HUES48 (cell line): ENCODE results near the gene EIF4H.
"Not testable (repeated sequence)": the region's sequence is repeated elsewhere in the genome, so short reads cannot be mapped to it uniquely, and the experiment has no call there.

ENCODE experiments used
- H3K27ac ChIP-seq: one replicate; pipeline ENCODE4 v1.7.0; 2013; ENCODE audit warnings: low read depth, low read length, inconsistent platforms
- H3K27me3 ChIP-seq: 2 replicates; pipeline ENCODE4 v1.6.1; 2013; ENCODE audit warnings: mild to moderate bottlenecking, low read length; ENCODE audit not compliant: control insufficient read depth, insufficient read depth
- H3K36me3 ChIP-seq: 2 replicates; pipeline ENCODE4 v1.6.1; 2013; ENCODE audit warnings: low read length; ENCODE audit not compliant: control insufficient read depth, insufficient read depth
- H3K4me1 ChIP-seq: 2 replicates; pipeline ENCODE4 v1.6.1; 2013; ENCODE audit warnings: mild to moderate bottlenecking, low read length; ENCODE audit not compliant: control insufficient read depth, insufficient read depth
- H3K4me3 ChIP-seq: 2 replicates; pipeline ENCODE4 v1.5.1; 2013; ENCODE audit warnings: mild to moderate bottlenecking, low read depth, low read length
- H3K9ac ChIP-seq: 2 replicates; pipeline ENCODE4 v1.6.1; 2013; ENCODE audit warnings: mild to moderate bottlenecking, low read depth, low read length, moderate library complexity
- H3K9me3 ChIP-seq: 2 replicates; pipeline ENCODE4 v1.6.1; 2013; ENCODE audit warnings: low read length; ENCODE audit not compliant: control insufficient read depth, insufficient read depth

The EIF4H gene

DNA sequence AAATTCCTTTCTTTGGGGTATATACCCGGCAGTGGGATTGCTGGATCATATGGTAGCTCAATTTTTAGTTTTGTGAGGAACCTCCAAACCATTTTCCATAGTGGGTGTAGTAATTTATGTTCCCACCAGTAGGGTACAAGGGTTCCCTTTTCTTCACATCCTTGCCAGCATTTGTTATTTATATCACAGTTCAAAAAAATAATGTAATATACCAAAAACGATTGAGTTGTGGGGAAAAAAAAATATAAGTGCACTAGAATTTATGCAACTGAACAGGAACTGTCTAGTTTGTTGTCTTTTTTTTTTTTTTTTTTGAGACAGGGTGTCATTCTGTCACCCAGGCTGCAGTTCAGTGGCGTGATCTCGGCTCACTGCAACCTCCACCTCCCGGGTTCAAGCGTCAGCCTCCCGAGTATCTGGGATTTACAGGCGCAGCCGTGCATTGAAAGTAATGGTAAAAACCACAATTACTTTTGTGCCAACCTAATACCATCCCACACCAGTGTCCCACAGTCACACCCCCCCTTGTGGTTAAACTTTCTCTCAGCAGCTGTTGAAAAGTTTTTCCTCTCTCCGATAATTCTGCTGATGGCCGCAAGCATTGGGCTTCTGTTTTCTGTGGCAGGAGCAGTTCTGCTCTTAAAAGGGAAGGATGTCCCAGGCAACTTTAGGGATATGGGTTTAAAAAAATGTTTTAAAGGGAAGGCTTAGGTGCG is 28.8 kb downstream of the EIF4H start:
- Histone ChIP-seq H3K27me3 (no peaks in the 10 kb centered on the region), H3K9ac (no peak overlapping the region), H3K4me1 (no peaks in the 10 kb centered on the region)

DNA sequence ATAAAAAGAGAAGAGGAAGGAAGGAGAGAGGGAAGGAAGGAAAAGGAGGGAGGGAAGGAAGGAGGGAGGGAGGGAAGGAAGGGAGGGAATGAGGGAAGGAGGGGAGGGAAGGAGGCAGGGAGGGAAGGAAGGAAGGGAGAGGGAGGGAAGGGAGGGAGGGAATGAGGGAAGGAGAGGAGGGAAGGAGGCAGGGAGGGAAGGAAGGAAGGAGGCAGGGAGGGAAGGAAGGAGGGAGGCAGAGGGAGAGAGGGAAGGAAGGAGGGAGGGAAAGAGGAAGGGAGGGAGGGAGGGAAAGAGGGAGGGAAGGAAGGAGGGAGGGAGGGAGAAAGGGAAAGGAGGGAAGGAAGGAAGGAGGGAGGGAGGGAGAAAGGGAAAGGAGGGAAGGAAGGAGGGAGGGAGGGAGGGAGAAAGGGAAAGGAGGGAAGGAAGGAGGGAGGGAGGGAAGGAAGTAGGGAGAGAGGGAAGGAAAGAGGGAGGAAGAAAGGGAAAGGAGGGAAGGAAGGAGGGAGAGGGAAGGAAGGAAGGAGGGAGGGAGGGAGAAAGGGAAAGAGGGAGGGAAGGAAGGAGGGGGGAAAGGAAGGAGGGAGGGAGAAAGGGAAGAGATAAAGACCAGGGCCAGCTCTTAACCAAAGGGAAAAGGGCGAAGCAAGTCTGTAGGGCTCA is 29.9 kb downstream of the EIF4H start:
- Histone ChIP-seq H3K4me3 (no peak overlapping the region), H3K9me3 (no peaks in the 10 kb centered on the region), H3K27me3 (no peaks in the 10 kb centered on the region), H3K27ac (no peak overlapping the region), H3K4me1 (no peaks in the 10 kb centered on the region), H3K36me3 (no peaks in the 10 kb centered on the region), H3K9ac (no peak overlapping the region)

More for the DNA sequence above, 28.8 kb downstream of the EIF4H start:
- no peaks in the 10 kb centered on the region for H3K36me3 ChIP-seq
- no peak overlapping the region for H3K27ac ChIP-seq
- H3K9me3 ChIP-seq: no peaks in the 10 kb centered on the region
- H3K4me3 ChIP-seq: no peak overlapping the region

DNA sequence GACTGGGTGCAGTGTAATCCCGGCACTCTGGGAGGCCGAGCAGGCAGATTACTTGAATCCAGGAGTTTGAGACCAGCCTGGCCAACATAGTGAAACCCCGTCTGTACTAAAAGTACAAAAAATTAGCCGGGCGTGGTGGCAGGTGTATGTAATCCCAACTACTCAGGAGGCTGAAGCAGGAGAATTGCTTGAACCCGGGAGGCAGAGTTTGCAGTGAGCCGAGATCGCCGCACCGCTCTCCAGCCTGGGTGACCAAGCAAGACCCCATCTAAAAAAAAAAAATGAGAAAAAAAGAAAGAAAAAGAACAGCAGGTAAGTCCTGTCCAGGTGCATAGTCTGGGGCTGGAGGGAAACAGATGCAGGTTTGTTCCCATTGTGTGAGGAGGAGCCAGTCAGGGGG is 31.9 kb downstream of the EIF4H start:
- not testable (repeated sequence) for H3K27me3 ChIP-seq, H3K9me3 ChIP-seq, H3K9ac ChIP-seq, H3K4me1 ChIP-seq, H3K4me3 ChIP-seq, H3K36me3 ChIP-seq, H3K27ac ChIP-seq

DNA sequence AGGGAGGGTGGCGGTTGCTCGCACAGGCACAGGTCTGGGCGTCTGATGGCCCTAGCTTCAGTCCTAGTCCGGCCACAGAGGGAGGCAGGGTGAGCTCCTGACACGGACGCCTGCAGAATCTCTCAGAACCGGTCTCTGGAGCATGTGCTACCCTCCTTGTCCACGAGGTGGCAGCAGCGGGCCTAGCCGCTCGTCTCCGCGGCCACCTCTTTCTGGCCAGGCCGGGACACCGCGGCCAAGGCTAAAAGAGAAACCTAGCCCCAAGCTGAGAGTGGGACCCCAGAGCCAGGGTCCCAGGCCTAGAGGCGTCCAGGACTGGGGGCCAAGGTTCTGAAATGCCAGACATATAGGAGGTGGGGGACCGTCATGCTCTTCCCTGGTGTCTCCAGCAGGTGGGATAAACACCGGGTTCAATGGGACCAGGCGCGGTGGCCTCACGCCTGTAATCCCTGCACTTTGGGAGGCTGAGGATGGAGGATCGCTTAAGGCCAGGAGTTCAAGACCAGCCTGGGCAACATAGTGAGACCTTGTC is 32.5 kb downstream of the EIF4H start:
- H3K27me3 ChIP-seq: no peaks in the 10 kb centered on the region
- H3K4me1 ChIP-seq: no peaks in the 10 kb centered on the region
- H3K36me3 ChIP-seq: no peaks in the 10 kb centered on the region
- no peak overlapping the region for H3K9ac ChIP-seq
- H3K27ac ChIP-seq: no peak overlapping the region
- no peak overlapping the region for H3K4me3 ChIP-seq
- no peaks in the 10 kb centered on the region for H3K9me3 ChIP-seq

DNA sequence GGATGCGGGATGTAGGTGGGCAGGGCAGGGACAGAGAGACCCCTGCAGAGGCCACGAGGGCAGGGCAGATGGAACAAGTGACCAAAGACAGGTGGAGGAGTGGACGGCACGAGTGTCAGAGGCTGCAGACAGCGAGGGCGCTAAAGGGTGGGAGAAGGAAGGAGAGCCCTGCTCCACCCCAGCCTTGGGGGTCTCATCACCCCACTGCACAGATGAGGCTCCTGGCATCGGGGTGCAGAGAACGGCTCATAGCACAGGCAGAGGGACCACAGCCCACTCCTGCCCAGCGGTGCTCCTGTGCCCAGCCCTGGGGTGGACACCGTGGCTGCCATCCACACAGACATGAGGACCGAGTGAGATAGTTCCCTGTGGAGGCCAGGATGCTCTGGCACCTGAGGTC is 33.4 kb downstream of the EIF4H start:
- no peak overlapping the region for H3K4me3 ChIP-seq
- H3K27me3 ChIP-seq: no peaks in the 10 kb centered on the region
- H3K27ac ChIP-seq: no peak overlapping the region
- no peak overlapping the region for H3K9ac ChIP-seq
- no peaks in the 10 kb centered on the region for H3K36me3 ChIP-seq
- H3K9me3 ChIP-seq: no peaks in the 10 kb centered on the region
- no peaks in the 10 kb centered on the region for H3K4me1 ChIP-seq

DNA sequence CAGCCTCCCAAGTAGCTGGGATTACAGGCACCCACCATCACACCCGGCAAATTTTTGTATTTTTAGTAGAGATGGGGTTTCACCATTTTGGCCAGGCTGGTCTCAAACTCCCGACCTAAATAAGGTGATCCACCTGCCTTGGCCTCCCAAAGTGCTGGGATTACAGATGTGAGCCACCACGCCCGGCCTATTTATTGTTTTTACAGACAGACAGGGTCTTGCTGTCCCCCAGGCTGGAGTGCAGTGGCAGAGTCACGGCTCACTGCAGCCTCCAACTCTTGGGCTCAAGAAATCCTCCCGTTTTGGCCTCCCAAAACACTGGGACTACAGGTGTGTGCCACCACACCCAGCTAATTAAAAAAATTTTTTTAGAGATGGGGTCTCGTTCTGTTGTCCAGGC is 34.1 kb downstream of the EIF4H start:
- not testable (repeated sequence) for H3K36me3 ChIP-seq, H3K9ac ChIP-seq, H3K4me3 ChIP-seq, H3K9me3 ChIP-seq, H3K4me1 ChIP-seq, H3K27me3 ChIP-seq, H3K27ac ChIP-seq

DNA sequence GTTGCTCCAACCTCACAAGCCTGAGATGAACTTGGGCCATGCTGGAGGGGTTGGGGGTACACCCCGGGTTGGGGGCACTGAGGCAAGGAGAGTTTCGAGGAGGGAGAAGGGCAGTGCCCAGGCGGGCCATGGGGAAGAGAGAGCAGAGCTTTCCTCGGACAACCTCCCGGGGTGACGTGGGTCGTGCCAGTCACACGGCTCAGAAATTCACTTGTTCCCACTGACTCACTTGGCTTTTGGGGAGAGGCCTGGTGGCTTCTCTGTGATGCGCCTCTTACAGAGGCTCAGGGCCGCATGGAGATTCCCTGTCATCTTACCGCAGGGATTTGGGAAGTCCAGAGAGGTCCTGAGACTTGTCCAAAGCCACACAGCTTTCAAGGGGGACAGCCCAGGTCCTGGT is 38.5 kb downstream of the EIF4H start:
- no peaks in the 10 kb centered on the region for H3K36me3 ChIP-seq
- no peaks in the 10 kb centered on the region for H3K4me1 ChIP-seq
- H3K27ac ChIP-seq: no peak overlapping the region
- no peak overlapping the region for H3K4me3 ChIP-seq
- H3K9me3 ChIP-seq: no peaks in the 10 kb centered on the region
- no peaks in the 10 kb centered on the region for H3K27me3 ChIP-seq
- H3K9ac ChIP-seq: no peak overlapping the region

DNA sequence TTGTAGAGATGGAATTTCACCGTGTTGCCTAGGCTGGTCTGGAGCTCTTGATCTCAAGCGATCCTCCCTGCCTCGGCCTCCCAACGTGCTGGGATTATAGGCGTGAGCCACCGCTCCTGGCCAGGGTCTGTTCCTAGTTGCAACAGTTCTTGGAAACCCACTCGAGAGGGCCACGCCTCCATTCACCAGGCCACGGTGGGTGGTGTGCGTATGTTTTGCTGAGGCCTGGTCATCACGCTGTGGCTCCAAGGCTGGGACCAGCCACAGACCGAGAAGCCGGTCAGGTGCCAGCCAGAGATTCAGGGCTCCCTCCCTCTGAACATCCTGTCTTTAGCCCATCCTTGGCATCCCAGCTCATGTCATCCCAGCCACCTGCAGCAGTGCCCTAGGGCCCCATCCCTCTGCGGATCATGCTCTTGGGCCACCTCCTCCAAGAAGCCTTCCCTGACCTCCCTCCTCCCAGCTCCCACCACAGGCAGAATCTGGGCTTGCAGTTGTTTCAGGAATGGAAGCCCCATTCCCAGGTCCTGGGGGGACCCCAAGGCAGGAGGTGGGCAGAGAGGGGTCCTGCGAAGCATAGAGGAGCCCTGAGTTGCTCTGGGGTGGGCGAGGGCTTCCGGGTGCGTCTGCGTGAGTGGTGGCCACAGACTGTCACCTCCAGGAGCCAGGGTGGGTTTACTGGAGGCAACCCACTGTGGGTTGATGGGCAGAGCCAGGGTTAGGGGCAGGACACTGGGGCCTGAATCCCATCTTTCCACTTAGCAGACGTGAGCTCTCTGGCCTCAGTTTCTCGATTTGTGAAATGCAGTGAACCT is 40.9 kb downstream of the EIF4H start:
- H3K9ac ChIP-seq: no peak overlapping the region
- H3K27ac ChIP-seq: no peak overlapping the region
- no peaks in the 10 kb centered on the region for H3K9me3 ChIP-seq
- no peak overlapping the region for H3K4me3 ChIP-seq
- no peaks in the 10 kb centered on the region for H3K4me1 ChIP-seq
- no peaks in the 10 kb centered on the region for H3K36me3 ChIP-seq
- H3K27me3 ChIP-seq: no peaks in the 10 kb centered on the region

DNA sequence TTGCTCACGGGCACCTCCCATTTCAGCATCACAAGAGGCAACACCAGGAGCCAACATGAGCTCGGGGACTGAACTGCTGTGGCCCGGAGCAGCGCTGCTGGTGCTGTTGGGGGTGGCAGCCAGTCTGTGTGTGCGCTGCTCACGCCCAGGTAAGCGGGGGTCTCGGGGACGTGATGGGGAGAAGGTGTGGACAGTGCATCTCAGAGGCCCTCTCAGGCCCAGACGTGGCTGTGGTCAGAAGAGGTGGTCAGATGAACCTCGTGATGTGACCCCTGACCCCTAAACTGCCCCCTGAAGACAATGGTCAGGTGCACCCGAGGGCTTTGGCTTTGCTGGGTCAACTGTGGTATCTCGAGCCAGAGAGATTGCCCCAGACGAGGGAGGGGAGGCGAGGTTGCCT is 41.8 kb downstream of the EIF4H start:
- Histone ChIP-seq H3K9ac (no peak overlapping the region), H3K36me3 (no peaks in the 10 kb centered on the region), H3K4me1 (no peaks in the 10 kb centered on the region), H3K27me3 (no peaks in the 10 kb centered on the region), H3K27ac (no peak overlapping the region), H3K4me3 (no peak overlapping the region), H3K9me3 (no peaks in the 10 kb centered on the region)

DNA sequence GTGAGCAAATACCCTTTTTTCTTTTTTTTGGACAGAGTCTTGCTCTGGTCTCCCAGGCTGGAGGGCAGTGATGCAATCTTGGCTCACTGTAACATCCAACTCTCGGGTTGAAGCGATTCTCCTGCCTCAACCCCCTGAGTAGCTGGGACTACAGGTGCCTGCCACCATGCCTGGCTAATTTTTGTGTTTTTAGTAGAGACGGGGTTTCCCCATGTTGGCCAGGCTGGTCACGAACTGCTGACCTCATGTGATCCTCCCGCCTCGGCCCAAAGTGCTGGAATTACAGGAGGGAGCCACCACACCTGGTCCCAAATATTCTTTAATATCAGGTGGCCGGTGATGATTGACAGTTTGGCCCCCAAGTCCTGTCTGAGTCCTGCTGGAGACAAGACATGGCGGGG is 42.2 kb downstream of the EIF4H start:
- H3K27me3 ChIP-seq: no peaks in the 10 kb centered on the region
- H3K9me3 ChIP-seq: no peaks in the 10 kb centered on the region
- H3K36me3 ChIP-seq: no peaks in the 10 kb centered on the region
- H3K4me3 ChIP-seq: no peak overlapping the region
- no peaks in the 10 kb centered on the region for H3K4me1 ChIP-seq
- H3K27ac ChIP-seq: no peak overlapping the region
- no peak overlapping the region for H3K9ac ChIP-seq
